ENCODE results near the gene PLCL1. TPM values are rescaled to one million over a fixed set of nuclear protein-coding genes. Genes with fewer than 3 reads are reported as not detected.

Gene PLCL1
- total RNA-seq, 1 donor from 2014 or later, result 0.50 TPM

- no peak for DNase-seq (ENCODE audit: low spot score)
- no peaks in the 10 kb centered on the region for H3K36me3 Mint-ChIP-seq (ENCODE audit: low read depth)
- H3K9me3 Mint-ChIP-seq (ENCODE audit: low read depth), result no peaks in the 10 kb centered on the region
- H3K27ac Mint-ChIP-seq (ENCODE audit: unreplicated experiment), result no peak overlapping the region
- H3K4me3 Mint-ChIP-seq (ENCODE audit: unreplicated experiment), result no peak overlapping the region
- no peak for TF ChIP-seq CTCF (IDR thresholded peaks at IDR 0.05)
- peaks cover 44% of the 10 kb centered on the region for H3K27me3 Mint-ChIP-seq (ENCODE audit: low read depth)
- no peaks in the 10 kb centered on the region for H3K4me1 Mint-ChIP-seq (ENCODE audit: low read depth)
These were observed 130.0 kb downstream of the PLCL1 start for GRCh38 chr2:197934261-197934933.

GRCh38 chr2:197934934-197935289 is 130.5 kb downstream of the PLCL1 start:
- no peaks in the 10 kb centered on the region for H3K36me3 Mint-ChIP-seq (ENCODE audit: low read depth)
- DNase-seq (ENCODE audit: low spot score), result no peak
- no peak overlapping the region for H3K27ac Mint-ChIP-seq (ENCODE audit: unreplicated experiment)
- H3K4me1 Mint-ChIP-seq (ENCODE audit: low read depth), result no peaks in the 10 kb centered on the region
- H3K27me3 Mint-ChIP-seq (ENCODE audit: low read depth), result peaks cover 46% of the 10 kb centered on the region
- no peaks in the 10 kb centered on the region for H3K9me3 Mint-ChIP-seq (ENCODE audit: low read depth)
- H3K4me3 Mint-ChIP-seq (ENCODE audit: unreplicated experiment), result no peak overlapping the region
- TF ChIP-seq CTCF (IDR thresholded peaks at IDR 0.05), result no peak

GRCh38 chr2:197937814-197938213 is 133.4 kb downstream of the PLCL1 start:
- Mint-ChIP-seq H3K27ac (ENCODE audit: unreplicated experiment) (no peak overlapping the region), H3K27me3 (ENCODE audit: low read depth) (peaks cover 49% of the 10 kb centered on the region), H3K36me3 (ENCODE audit: low read depth) (no peaks in the 10 kb centered on the region)

GRCh38 chr2:197938555-197938954 is 134.2 kb downstream of the PLCL1 start:
- Mint-ChIP-seq H3K36me3 (ENCODE audit: low read depth) (no peaks in the 10 kb centered on the region), H3K4me3 (ENCODE audit: unreplicated experiment) (no peak overlapping the region), H3K4me1 (ENCODE audit: low read depth) (no peaks in the 10 kb centered on the region), H3K27me3 (ENCODE audit: low read depth) (peaks cover 48% of the 10 kb centered on the region), H3K27ac (ENCODE audit: unreplicated experiment) (no peak overlapping the region), H3K9me3 (ENCODE audit: low read depth) (no peaks in the 10 kb centered on the region)
- DNase-seq (ENCODE audit: low spot score), result no peak
- no peak for TF ChIP-seq CTCF (IDR thresholded peaks at IDR 0.05)

More at GRCh38 chr2:197937814-197938213, 133.4 kb downstream of the PLCL1 start:
- Mint-ChIP-seq H3K4me3 (ENCODE audit: unreplicated experiment) (no peak overlapping the region), H3K4me1 (ENCODE audit: low read depth) (no peaks in the 10 kb centered on the region), H3K9me3 (ENCODE audit: low read depth) (no peaks in the 10 kb centered on the region)
- no peak for TF ChIP-seq CTCF (IDR thresholded peaks at IDR 0.05)
- no peak for DNase-seq (ENCODE audit: low spot score)

GRCh38 chr2:197939787-197940186 is 135.4 kb downstream of the PLCL1 start:
- H3K4me3 Mint-ChIP-seq (ENCODE audit: unreplicated experiment), result no peak overlapping the region
- H3K9me3 Mint-ChIP-seq (ENCODE audit: low read depth), result peaks cover 3% of the 10 kb centered on the region
- no peak for TF ChIP-seq CTCF (IDR thresholded peaks at IDR 0.05)
- DNase-seq (ENCODE audit: low spot score), result no peak
- no peaks in the 10 kb centered on the region for H3K36me3 Mint-ChIP-seq (ENCODE audit: low read depth)
- peaks cover 57% of the 10 kb centered on the region for H3K27me3 Mint-ChIP-seq (ENCODE audit: low read depth)
- no peaks in the 10 kb centered on the region for H3K4me1 Mint-ChIP-seq (ENCODE audit: low read depth)
- no peak overlapping the region for H3K27ac Mint-ChIP-seq (ENCODE audit: unreplicated experiment)
